Dermis microvascular lymphatic vessel endothelial cell (primary cell): ENCODE measurements around the gene AAK1. TPM values are rescaled to one million over a fixed set of nuclear protein-coding genes. Genes with fewer than 3 reads are reported as not detected.
A peak's percentile ranks its signal among the peaks of the same experiment; 100 is the strongest.

Experiments used
- DNase-seq, 2 donors: peaks; one replicate each; pipeline versions ENCODE4 v3.0.0 to v3.0.0-alpha.2; 2010; ENCODE audit warnings: low read depth in 2 of 2
- total RNA-seq: library from RNA; depleted of rRNA; stranded (reverse); fragments of >200 nt; gene quantifications from 2 replicates; pipeline ENCODE4 v1.2.1, GENCODE V29; 2014

AAK1 gene
- total RNA-seq, 1 donor from 2014 or later, result 16.6 TPM

- peak in 1 of 2 donors; percentile 45 for DNase-seq
These were observed 42.3 kb downstream of the AAK1 start for GRCh38 chr2:69601179-69601612.

DNA sequence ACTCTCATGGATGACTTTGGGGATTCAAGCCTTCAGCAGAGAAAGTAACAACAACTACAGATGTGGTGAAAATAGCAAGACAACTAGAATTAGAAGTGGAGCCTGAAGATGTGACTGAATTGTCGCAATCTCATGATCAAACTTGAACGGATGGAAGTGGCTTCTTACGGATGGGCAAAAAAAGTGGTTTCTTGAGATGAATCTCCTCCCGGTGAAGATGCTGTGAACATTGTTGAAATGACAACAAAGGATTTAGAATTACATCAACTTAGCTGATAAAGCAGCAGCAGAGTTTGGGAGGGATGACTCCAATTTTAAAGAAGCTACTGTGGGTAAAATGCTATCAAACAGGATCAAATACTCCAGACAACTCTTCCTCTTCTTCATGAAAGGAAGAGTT is 43.1 kb downstream of the AAK1 start:
- DNase-seq, result no peak

DNA sequence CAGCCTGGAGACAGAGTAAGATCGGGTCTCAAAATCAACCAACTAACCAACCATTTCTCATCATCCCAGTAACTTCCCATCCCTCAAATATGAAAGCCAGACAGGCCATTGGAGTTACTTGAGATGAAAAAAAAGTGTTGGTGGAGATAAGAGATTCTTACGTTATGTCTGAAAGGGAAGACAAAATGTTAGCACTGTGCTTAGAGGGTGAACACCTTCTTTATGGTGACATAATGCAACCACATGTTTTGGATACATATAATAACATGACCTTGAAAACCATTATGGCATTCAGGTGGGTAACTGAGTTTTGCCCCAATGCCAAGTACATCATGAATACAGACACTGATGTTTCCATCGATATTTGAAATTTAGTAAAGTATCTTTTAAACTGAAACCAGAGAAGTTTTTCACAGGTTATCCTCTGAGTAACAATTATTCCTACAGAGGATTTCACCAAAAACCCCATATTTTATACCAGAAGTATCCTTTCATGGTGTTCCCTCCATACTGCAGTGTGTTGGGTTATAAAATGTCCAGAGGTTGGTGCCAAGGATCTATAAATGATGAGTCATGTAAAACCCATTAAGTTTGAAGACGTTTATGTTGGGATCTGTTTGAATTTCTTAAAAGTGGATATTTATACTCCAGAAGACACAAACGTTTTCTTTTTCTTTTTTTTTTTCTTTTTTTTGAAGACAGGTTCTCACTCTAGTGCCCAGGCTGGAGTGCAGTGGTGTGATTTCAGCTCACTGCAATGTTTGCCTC is 45.5 kb downstream of the AAK1 start:
- DNase-seq, result no peak

GRCh38 chr2:69597105-69597504 is 46.4 kb downstream of the AAK1 start:
- DNase-seq, result no peak

GRCh38 chr2:69594341-69594740 is 49.2 kb downstream of the AAK1 start:
- no peak for DNase-seq

DNA sequence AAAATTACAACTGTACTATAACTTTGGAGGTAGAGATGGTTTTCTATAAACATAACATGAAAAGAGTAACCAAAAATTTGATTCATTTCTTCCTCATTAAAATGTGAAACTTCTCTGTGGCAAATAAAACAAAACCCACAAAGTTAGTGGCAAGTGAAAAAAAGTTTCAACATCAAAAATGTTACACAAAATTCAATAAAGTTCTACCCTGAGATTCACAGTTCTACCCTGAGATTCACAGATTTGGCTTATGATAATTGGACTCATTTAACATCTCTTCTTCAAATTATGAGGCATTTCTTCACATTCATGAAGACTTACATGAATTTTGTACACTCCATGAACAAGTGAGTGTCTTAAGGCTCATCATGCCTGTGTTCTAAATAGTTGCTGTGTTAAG is 51.0 kb downstream of the AAK1 start:
- no peak for DNase-seq

DNA sequence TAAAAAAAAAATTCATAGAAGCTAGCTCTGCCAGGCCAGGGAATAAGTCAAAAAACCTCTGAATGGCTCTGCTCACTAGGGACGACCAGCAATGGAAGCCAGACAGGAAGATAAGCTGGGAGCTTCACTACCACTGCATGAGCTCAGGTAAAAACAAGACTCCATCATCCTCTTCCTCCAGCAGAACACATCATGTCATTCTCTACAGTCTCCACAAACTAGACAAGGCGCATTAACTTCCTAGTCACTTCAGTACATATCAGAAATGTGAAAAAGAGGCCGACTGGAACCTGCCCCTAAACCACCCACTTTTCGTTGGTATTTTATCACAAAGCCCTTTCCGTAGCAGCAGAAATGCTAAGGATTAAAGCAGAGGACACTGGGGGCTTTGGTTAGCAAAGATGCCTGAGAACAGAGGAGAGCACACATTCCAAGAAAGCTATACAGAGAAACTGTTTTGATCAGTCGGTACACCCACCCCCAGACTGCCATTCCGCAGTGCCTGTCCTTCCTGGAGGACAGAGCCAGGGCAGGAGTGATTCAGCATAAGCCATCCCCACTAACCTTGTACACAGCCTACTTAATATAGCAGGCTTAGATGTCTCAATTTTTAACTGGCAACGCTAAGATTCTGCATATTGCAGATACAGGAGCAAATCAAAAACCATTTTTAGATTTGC is 53.4 kb downstream of the AAK1 start:
- peak in 1 of 2 donors; percentile 36 for DNase-seq

GRCh38 chr2:69588945-69589344 is 54.6 kb downstream of the AAK1 start:
- DNase-seq, result no peak

GRCh38 chr2:69588403-69588802 is 55.1 kb downstream of the AAK1 start:
- DNase-seq, result no peak

DNA sequence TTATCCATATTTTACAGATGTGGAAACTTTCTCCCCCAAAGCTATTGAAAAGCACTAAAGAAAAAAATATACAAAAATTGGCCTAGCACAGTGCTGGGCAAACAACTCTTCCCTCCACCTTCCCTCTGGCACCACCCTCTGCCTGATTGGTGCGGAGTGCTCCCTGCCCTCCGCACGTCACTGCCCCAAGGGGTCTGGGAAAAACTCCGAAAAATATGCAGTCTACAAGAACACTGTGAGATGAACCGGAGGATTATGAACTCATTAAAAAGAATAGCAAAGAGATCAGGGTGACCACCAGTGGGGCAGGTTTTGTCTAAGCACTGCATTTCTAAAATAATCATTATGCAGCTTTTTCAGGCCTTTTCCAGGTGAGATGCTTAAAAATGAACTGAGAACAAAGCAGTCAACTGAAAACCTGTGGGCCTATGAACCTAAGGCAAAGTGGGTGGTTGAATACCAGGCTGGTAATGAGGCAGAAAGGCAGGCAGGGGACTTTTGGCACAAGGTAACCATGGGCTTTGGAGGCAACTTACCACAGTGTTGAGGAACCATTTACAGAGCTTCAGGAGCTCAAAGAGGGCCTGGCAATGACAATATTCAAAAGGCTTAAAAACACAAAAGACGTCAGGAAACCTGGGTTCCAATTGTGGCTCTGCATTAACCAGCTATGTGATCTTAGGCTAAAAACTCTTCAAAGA is 57.5 kb downstream of the AAK1 start:
- DNase-seq, result no peak

- DNase-seq, result no peak
These were observed 59.2 kb downstream of the AAK1 start for GRCh38 chr2:69584127-69584889.

DNA sequence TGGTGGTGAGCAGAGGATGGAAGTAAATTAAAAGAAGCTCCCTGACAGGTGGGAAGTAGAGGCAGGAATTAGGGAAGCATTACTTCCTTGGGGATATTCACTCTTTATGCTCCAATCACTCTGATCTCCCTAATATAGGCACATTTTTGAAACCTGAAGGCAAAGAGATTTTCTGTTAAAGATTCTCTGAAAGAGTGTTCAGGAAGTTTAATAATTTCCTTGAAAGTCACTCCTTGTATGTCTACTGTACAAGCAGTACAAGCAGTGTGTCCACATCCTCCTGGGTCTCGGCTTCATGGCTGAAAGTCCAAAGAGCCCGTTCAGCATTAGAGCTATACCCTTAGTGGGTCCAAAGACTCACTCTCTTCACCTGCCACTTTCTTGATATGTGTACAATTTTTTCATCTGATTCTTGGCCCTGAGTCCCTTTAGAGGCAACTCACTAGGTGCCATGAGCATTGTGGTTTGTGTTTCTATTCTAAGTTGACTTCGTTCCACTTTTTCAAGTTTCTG is 60.2 kb downstream of the AAK1 start:
- DNase-seq, result no peak

- peak; percentile 31 to 41 for DNase-seq
These were observed 60.9 kb downstream of the AAK1 start for GRCh38 chr2:69582582-69583176.

- DNase-seq, result no peak
These were observed 61.6 kb downstream of the AAK1 start for GRCh38 chr2:69581774-69582581.

DNA sequence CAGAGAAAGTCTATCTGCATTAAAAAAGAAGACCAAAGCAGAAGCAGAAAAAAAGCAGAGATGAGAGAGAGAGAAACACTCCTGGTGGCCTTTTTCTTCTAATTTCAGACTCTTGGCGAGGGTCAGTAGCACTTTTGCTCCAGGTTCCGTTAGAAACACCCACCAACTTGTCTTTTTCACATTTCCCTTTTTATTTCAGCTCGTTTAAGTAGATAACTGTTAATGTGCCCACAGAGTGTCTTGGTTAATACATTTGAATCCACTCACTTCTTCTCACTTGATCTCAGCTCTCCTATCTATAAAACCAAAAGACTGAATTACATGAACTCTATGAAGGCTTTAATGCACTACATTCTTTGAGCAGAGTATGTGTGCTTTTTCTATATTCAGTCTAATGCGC is 63.1 kb downstream of the AAK1 start:
- no peak for DNase-seq

GRCh38 chr2:69579536-69579935 is 64.0 kb downstream of the AAK1 start:
- no peak for DNase-seq

- no peak for DNase-seq
These were observed 65.4 kb downstream of the AAK1 start for GRCh38 chr2:69578198-69578540.

- no peak for DNase-seq
These were observed 65.9 kb downstream of the AAK1 start for GRCh38 chr2:69577467-69578197.

- DNase-seq, result no peak
These were observed 66.7 kb downstream of the AAK1 start for GRCh38 chr2:69576880-69577279.

GRCh38 chr2:69575926-69576325 is 67.6 kb downstream of the AAK1 start:
- no peak for DNase-seq
